Gastrocnemius medialis (tissue), 4 donors: ENCODE measurements around the gene RPL38. TPM values are rescaled to one million over a fixed set of nuclear protein-coding genes. Genes with fewer than 3 reads are reported as not detected.

Experiments
- ATAC-seq, 2 donors: fragments of 150-250 bp; one replicate each; pipeline ENCODE4 v1.9.1; 2016
- DNase-seq, 2 donors: peaks; one replicate each; pipeline ENCODE4 v3.0.0-alpha.2; 2019
- H3K27ac ChIP-seq, 4 donors: fragments of 200-600 bp; sonication (generic); 1 replicate in 1 of 4; 2 replicates in 3 of 4; pipeline ENCODE4 v1.5.1; 2016 to 2018; ENCODE audit warnings: mild to moderate bottlenecking in 2 of 4, moderate library complexity in 1 of 4
- H3K27me3 ChIP-seq, 3 donors: fragments of 200-600 bp; sonication (generic) in 2 of 3; 1 replicate in 1 of 3; 2 replicates in 2 of 3; pipeline versions ENCODE4 v1.5.1 to v1.6.0; 2016 to 2019; ENCODE audit warnings: mild to moderate bottlenecking in 1 of 3, moderate library complexity in 1 of 3
- H3K36me3 ChIP-seq, 2 donors: fragments of 200-600 bp; sonication (generic) in 1 of 2; one replicate each; pipeline ENCODE4 v1.5.1; 2017 to 2018
- H3K4me1 ChIP-seq, 2 donors: fragments of 200-600 bp; sonication (generic) in 1 of 2; one replicate each; pipeline ENCODE4 v1.5.1; 2016 to 2017; ENCODE audit warnings: mild to moderate bottlenecking in 2 of 2
- H3K4me3 ChIP-seq, 4 donors: fragments of 200-600 bp; sonication (generic) in 3 of 4; 1 replicate in 1 of 4; 2 replicates in 3 of 4; pipeline ENCODE4 v1.5.1; 2016 to 2019; ENCODE audit warnings: mild to moderate bottlenecking in 2 of 4
- H3K9me3 ChIP-seq, 3 donors: fragments of 200-600 bp; sonication (generic) in 2 of 3; 1 replicate in 1 of 3; 2 replicates in 2 of 3; pipeline ENCODE4 v1.5.1; 2016 to 2019
- POLR2A ChIP-seq, 2 donors: fragments of 450-650 bp; IDR thresholded peaks; one replicate each; pipeline ENCODE4 v1.6.1; 2017; ENCODE audit warnings: antibody characterized with exemption in 2 of 2, mild to moderate bottlenecking in 2 of 2, moderate library complexity in 2 of 2
- in situ Hi-C, 4 donors: fragments of 200-750 bp; cut with MboI; loops; one replicate each; pipeline versions ENCODE4 v1.15.0 to v1.8.0; 2017; ENCODE audit warnings: low sequenced_read_pairs in 4 of 4
- intact Hi-C: fragments of 100-400 bp; cut with DNase I; formaldehyde crosslinking; loops from one replicate; pipeline ENCODE4 v1.15.1; 2023; ENCODE audit warnings: low total_unique reads
- total RNA-seq, 4 donors: library from RNA; depleted of rRNA; stranded (reverse); fragments of >200 nt; gene quantifications; one replicate each; pipeline versions ENCODE4 v1.1.0 to v1.2.3, GENCODE V29; 2016
- TF ChIP-seq, protein P1 (sequence below), 5 experiments: fragments of 450-650 bp in 3 of 5; fragments of 200-600 bp in 2 of 5; sonication (generic) in 2 of 5; IDR thresholded peaks in 4 of 5; conservative IDR thresholded peaks in 1 of 5; 1 replicate in 4 of 5; 2 replicates in 1 of 5; pipeline ENCODE4 v1.5.1; 2016 to 2019; ENCODE audit warnings: antibody characterized with exemption in 5 of 5, mild to moderate bottlenecking in 3 of 5, moderate library complexity in 3 of 5

Gene RPL38
- total RNA-seq, 4 donors from 2014 or later, result 346 to 472 (median 443) TPM

DNA sequence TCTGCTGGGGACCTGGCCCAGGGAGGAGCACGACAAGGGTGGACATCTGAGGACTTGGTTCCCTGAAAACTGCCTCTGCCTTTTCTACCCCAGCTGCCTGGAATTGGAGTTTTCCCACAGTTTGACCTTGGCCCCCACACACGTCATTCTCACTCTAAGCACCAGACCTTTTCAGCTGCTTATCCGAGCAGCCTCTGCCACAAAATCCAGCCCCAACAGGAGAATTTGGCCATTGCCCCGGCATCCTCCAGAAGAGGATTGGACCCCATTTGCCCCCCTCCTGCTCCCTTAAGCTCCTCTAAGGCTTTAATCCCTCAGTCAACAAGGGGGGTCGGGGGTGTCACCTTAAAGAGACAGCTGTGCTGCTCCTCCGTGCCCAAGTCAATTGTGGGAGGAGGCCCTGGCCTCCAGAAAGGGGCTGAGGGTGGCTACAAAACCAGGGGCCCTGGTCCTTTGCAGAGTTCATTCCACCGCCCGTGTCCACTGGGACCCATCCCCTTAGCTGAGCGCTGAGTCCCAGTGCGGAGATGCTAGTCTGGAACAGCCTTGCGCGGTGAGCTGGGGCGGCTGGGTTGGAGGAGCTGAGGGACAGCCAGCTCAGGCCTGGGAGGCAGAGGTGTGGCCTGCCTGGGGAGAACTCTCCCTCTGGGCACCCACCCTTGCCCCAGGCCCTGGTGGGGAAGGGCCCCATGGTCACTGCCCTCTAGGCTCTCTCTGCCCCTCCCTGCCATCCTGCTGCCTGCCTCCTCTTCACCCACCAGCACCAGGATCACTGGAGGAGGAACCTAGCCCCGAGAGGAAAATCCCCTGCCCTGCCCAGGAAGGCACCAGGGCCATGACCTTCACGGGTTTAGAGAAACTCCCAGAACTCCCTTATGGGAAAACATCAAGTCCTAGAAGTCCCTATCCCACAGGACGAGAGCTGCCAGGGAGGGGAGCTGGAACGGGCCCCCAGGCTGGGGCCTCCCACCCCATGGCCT lies 28.7 kb downstream of the RPL38 start:
- H3K27ac ChIP-seq, result no peak overlapping the region
- no peaks in the 10 kb centered on the region for H3K27me3 ChIP-seq
- no peak overlapping the region for H3K4me3 ChIP-seq
- intact Hi-C loops, result no loop called here
- in situ Hi-C loops, result no loop called here
- DNase-seq (no peak), ATAC-seq (no peak)
- no peaks in the 10 kb centered on the region for H3K9me3 ChIP-seq
- H3K36me3 ChIP-seq, result peaks cover 0 to 6% of the 10 kb centered on the region in 2 donors
- peaks cover 0 to 10% of the 10 kb centered on the region in 2 donors for H3K4me1 ChIP-seq
- TF ChIP-seq, protein P1, sequence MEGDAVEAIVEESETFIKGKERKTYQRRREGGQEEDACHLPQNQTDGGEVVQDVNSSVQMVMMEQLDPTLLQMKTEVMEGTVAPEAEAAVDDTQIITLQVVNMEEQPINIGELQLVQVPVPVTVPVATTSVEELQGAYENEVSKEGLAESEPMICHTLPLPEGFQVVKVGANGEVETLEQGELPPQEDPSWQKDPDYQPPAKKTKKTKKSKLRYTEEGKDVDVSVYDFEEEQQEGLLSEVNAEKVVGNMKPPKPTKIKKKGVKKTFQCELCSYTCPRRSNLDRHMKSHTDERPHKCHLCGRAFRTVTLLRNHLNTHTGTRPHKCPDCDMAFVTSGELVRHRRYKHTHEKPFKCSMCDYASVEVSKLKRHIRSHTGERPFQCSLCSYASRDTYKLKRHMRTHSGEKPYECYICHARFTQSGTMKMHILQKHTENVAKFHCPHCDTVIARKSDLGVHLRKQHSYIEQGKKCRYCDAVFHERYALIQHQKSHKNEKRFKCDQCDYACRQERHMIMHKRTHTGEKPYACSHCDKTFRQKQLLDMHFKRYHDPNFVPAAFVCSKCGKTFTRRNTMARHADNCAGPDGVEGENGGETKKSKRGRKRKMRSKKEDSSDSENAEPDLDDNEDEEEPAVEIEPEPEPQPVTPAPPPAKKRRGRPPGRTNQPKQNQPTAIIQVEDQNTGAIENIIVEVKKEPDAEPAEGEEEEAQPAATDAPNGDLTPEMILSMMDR (IDR thresholded peaks at IDR 0.05 in 4 of 5, conservative IDR thresholded peaks at IDR 0.05 in 1 of 5), result no peak
- TF ChIP-seq POLR2A (IDR thresholded peaks at IDR 0.05), result no peak

DNA sequence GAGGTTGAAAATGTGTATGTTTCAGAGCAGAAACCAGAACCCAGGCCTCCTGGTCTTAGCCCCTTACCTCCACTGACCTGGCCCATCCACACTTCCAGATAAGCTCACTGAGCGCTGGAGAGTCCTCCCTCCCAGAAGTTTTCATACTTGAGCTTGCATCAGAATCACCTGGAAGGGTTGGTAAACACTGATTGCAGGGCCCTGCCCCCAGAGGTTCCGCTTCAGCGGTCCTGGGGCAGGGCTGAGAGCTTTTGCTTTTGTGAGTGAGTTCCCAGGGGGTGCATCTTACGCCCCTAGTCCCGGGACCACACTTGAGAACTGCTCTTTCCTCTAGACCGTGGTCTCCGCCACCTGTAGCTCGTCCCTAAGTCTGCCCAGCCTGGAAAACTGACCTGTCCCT lies 30.5 kb downstream of the RPL38 start:
- ATAC-seq (no peak), DNase-seq (no peak)
- Histone ChIP-seq H3K36me3 (peaks cover 0 to 16% of the 10 kb centered on the region in 2 donors), H3K4me1 (peaks cover 0 to 10% of the 10 kb centered on the region in 2 donors), H3K27me3 (no peaks in the 10 kb centered on the region), H3K9me3 (no peaks in the 10 kb centered on the region), H3K27ac (no peak overlapping the region), H3K4me3 (no peak overlapping the region)
- intact Hi-C loops, result no loop called here
- TF ChIP-seq POLR2A (IDR thresholded peaks at IDR 0.05), result no peak
- TF ChIP-seq, protein P1 (IDR thresholded peaks at IDR 0.05 in 4 of 5, conservative IDR thresholded peaks at IDR 0.05 in 1 of 5), result no peak
- in situ Hi-C loops, result no loop called here

DNA sequence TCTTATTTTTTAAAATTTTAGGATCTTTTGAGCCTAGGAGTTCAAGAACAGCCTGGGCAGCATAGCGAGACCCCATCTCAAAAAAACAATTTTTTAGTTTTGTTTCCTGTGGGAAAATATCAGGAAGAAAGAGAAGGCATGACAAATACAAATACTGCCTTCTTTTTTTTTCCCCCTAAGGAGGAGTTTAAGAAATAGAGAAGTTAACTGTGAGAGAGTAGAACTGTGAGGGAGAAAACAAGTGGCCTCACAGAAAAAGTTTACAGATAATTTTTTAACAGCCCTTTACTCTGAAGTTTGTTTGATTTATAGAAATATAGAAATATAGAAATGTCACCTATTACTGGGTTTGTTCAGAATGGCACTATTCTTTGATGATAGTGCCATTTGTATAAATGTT lies 31.0 kb downstream of the RPL38 start:
- no peak for ATAC-seq
- Histone ChIP-seq H3K4me3 (no peak overlapping the region), H3K36me3 (peaks cover 0 to 16% of the 10 kb centered on the region in 2 donors), H3K27me3 (no peaks in the 10 kb centered on the region), H3K27ac (no peak overlapping the region), H3K4me1 (peaks cover 0 to 10% of the 10 kb centered on the region in 2 donors), H3K9me3 (no peaks in the 10 kb centered on the region)
- no peak for DNase-seq
- intact Hi-C loops (no loop called here), in situ Hi-C loops (no loop called here)
- no peak for TF ChIP-seq POLR2A (IDR thresholded peaks at IDR 0.05)
- TF ChIP-seq, protein P1 (IDR thresholded peaks at IDR 0.05 in 4 of 5, conservative IDR thresholded peaks at IDR 0.05 in 1 of 5), result no peak

DNA sequence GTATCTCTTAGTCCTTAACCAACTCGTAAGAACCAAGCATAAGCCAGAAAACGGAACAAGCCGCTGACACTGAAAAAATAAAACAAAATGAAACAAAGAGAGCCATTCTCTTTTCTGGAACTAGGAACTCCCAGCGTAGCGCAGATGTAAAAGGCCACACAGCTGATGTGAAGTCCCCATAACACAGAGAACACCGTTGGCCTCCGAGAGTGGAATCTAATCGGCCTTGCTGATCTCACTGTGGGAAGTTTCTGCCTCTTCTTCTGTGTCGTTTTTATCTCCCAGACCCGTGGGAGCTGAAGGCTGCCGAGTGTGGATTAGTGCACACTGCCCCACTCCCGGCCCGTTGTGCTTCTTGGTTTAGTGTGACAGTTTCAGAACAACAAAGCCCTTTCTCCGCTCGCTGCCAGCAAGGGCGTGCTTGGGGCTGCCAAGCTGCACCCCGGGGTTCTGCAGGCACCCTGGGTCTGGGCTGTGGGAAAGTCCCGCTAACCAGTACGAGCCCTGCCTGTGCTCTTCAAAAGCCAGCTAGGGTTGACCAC lies 31.6 kb downstream of the RPL38 start:
- intact Hi-C loops, result no loop called here
- no peaks in the 10 kb centered on the region for H3K27me3 ChIP-seq
- peaks cover 0 to 16% of the 10 kb centered on the region in 2 donors for H3K36me3 ChIP-seq
- H3K9me3 ChIP-seq, result no peaks in the 10 kb centered on the region
- in situ Hi-C loops, result no loop called here
- peaks cover 0 to 10% of the 10 kb centered on the region in 2 donors for H3K4me1 ChIP-seq
- H3K4me3 ChIP-seq, result no peak overlapping the region
- H3K27ac ChIP-seq, result peak overlapping the region in 2 of 4 donors; percentile 41 to 43
- ATAC-seq (no peak), DNase-seq (no peak)
- TF ChIP-seq, protein P1 (IDR thresholded peaks at IDR 0.05 in 4 of 5, conservative IDR thresholded peaks at IDR 0.05 in 1 of 5), result no peak
- TF ChIP-seq POLR2A (IDR thresholded peaks at IDR 0.05), result no peak
